Activated CD4-positive, alpha-beta T cell treated with anti-CD3 and anti-CD28 coated beads, Interleukin-10, Interleukin-2, amounts not matched to agents 100 ng/mL and 50 ng/mL, durations not matched to agents 16 hours and 8 hours (primary cell): ENCODE data around the gene NEAT1.
A peak's percentile ranks its signal among the peaks of the same experiment; 100 is the strongest.
"Not testable (repeated sequence)": the region's sequence is repeated elsewhere in the genome, so short reads cannot be mapped to it uniquely, and the experiment has no call there.

ENCODE experiments used
- DNase-seq: peaks from one replicate; pipeline ENCODE4 v3.0.0-alpha.2; 2020

The NEAT1 gene

GRCh38 chr11:65411681-65412070, 10.9 kb upstream of the NEAT1 start:
- DNase-seq, result no peak

GRCh38 chr11:65412271-65413076, 10.1 kb upstream of the NEAT1 start:
- no peak for DNase-seq

- DNase-seq, result not testable (repeated sequence)
Measured at GRCh38 chr11:65413077-65413664, 9.4 kb upstream of the NEAT1 start.

GRCh38 chr11:65414776-65415498, 7.7 kb upstream of the NEAT1 start:
- DNase-seq, result no peak

- no peak for DNase-seq
Measured at GRCh38 chr11:65415499-65416340, 6.9 kb upstream of the NEAT1 start.

GRCh38 chr11:65416341-65416824, 6.2 kb upstream of the NEAT1 start:
- peak; percentile 95 for DNase-seq

- peak; percentile 45 for DNase-seq
Measured at GRCh38 chr11:65416841-65417701, 5.5 kb upstream of the NEAT1 start.

- DNase-seq, result peak; percentile 66
Measured at GRCh38 chr11:65417702-65418430, 4.7 kb upstream of the NEAT1 start.

GRCh38 chr11:65418431-65418680, 4.2 kb upstream of the NEAT1 start:
- no peak for DNase-seq

- DNase-seq, result peak; percentile 98
Measured at GRCh38 chr11:65418681-65419459, 3.7 kb upstream of the NEAT1 start.

GRCh38 chr11:65419460-65419771, 3.2 kb upstream of the NEAT1 start:
- no peak for DNase-seq

GRCh38 chr11:65419772-65420481, 2.7 kb upstream of the NEAT1 start:
- DNase-seq, result peak; percentile 90

- no peak for DNase-seq
Measured at GRCh38 chr11:65420506-65420905, 2.1 kb upstream of the NEAT1 start.

GRCh38 chr11:65420979-65421793, 1.4 kb upstream of the NEAT1 start:
- peak; percentile 96 for DNase-seq

- DNase-seq, result peak; percentile 97
Measured at GRCh38 chr11:65421794-65422632, 585 bp upstream of the NEAT1 start.

- peak; percentile 54 for DNase-seq
Measured at GRCh38 chr11:65423516-65424204, 1.1 kb downstream of the NEAT1 start.
